GM12874 (cell line): Measurements from ENCODE around the gene ZNF408.

ENCODE experiments used
- TF ChIP-seq, protein P1 (sequence below): IDR thresholded peaks from 2 replicates; pipeline ENCODE4 v1.5.1; 2011; ENCODE audit warnings: low read depth, mild to moderate bottlenecking, control low read depth, low read length, moderate library complexity; ENCODE audit not compliant: insufficient read depth

ZNF408 gene

DNA sequence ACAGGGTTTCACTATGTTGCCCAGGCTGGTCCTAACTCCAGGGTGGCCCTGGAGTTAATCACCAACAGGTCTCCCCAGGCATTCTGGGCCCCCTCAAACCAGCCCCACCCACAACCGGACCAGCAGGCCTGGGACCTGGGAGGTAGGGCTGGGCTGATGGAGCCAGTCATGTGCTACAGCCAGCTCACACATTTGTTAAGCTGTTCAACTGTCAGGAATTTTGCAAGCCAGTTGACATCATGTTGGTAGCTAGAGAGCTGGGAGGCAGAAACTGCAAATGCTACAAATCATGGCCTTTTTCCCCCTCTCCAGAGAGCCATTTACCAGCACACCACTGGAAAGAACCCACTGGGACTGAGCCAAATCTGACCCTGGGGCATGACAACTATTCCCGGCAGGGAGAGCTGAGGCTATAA is 7.2 kb upstream of the ZNF408 start:
- TF ChIP-seq, protein P1, sequence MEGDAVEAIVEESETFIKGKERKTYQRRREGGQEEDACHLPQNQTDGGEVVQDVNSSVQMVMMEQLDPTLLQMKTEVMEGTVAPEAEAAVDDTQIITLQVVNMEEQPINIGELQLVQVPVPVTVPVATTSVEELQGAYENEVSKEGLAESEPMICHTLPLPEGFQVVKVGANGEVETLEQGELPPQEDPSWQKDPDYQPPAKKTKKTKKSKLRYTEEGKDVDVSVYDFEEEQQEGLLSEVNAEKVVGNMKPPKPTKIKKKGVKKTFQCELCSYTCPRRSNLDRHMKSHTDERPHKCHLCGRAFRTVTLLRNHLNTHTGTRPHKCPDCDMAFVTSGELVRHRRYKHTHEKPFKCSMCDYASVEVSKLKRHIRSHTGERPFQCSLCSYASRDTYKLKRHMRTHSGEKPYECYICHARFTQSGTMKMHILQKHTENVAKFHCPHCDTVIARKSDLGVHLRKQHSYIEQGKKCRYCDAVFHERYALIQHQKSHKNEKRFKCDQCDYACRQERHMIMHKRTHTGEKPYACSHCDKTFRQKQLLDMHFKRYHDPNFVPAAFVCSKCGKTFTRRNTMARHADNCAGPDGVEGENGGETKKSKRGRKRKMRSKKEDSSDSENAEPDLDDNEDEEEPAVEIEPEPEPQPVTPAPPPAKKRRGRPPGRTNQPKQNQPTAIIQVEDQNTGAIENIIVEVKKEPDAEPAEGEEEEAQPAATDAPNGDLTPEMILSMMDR: no peak

DNA sequence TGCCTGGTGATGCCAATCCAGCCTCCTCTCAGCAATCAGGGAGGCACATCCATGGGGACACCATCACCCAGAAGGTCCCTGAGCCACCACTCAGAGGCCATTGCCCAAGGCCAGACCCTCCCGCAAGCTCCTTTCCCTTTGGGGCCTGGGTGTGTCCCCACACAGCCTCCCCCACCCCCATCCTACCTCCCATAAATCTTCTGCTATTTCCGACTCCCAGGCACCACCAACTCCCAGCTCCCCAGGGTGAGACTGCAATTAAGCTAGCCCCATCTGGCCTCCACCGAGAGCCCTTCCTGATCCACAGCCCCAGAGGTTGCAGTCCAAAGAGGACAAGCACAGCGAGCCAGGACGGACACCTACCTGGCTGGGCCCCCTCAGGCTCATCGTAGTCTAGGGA is 6.8 kb upstream of the ZNF408 start:
- TF ChIP-seq, protein P1: no peak

DNA sequence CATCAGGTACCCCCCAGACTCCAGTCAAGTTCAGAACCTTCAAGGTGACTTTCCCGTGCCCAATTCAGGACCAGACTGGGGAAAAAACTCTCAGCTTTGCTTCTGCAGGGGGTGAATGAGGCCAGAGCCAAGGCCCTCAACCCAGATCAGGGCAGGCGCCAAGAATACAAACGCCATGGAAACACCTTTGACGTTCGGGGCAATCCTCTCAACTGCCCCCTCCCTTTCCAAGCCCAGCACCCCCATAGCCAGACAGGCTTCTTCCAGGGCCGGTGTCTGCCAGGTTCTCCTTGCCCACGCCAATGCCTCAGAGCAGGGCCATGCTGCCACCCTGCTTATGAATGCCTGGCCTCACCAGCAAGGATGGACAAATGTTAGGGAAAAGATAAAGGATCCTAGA is 6.2 kb upstream of the ZNF408 start:
- TF ChIP-seq, protein P1: no peak

DNA sequence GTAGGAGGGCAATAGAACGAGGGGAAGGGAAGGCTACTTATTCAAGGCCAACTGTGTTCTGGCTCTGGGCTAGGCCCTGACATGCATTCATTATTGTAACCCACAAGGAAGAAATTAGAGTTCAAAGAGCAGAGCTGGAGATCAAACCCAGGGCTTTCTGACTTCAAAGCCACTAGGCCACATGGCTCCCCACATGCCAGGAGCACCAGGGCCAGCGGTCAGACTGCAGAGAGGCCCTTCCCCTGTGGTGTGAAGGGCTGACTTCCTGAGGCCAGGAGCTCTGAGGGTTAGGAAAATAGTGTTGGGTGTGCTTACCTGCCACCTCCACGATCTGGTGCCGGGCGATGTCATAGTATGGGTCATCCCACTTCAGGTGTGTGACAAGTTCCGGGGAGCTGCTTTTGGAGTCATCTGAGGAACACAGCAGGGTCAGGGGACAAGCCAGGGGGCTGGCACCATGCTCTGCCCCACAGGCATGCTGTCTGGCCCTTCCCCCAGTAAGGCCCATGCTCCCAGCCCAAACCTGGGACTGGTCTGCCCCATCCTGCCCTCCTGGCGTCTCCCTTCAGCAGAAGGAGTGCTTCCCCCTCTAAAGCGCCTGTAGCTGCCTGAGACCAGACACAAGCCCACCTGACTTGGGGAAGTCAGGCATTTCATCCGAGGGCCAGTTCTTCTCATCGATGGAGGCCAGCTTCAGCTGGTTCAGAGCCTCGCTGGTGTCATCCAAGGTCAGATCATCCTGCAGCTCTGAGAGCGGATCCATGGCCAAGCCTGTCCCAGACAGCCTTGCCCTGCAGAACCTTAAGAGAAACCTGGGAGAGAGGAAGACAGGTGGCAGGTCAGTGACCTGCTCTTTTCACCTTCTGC is 5.3 kb upstream of the ZNF408 start:
- TF ChIP-seq, protein P1: no peak

DNA sequence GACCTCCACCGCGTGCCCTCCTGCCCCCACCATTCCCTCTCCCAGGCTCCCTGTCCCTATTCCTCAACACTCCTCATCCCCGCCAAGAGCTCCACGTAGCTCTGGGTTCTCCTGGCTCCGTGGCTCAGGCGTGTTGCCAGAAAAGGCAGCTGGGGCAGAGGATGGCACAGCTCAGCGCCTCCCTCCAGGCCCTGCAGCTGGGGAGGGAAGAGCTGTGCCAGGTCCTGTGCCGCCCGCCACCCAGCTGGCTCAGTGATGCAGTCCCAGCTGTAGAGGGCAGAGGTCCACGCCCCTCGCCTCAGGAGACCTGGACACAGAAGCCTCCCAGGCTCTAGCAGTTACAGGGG is 4.6 kb upstream of the ZNF408 start:
- TF ChIP-seq, protein P1: no peak

DNA sequence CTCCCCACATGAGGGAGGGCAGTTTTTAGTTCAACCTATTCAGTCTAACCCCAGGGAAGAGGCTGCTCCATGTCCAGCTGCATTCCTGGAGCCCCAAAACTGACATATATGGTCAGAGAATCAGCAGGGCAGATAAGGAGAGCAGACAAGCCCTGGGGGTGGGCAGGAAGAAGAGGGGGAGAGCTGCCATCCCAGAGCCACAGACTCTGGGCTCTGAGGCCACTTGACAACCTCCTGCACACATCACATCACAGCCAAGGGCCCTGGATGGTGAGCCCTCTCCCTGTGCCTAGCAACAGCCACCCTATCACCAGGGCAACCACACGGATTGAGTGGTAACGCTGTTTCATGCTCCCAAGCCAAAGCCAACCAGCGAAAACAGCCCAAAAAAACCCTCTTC is 3.5 kb upstream of the ZNF408 start:
- TF ChIP-seq, protein P1: no peak

DNA sequence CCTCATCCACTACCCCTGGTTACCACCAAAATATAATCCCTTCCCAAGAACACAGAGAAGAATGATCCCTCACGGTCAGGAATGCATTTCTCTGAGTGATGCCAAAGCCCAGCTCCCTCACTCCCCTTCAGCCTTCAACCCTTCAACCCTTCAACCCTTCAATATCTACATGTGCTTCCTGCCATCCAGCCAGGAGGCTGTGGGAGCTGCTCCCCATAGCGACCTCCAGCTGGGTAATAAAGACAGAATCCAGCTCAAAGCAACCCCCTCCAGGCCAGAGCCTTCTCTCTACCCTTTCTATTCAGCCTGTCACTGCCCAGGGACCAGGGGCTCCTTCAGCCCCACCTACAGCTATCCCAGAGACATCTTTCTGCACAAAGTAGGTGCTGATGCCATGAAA is 3.1 kb upstream of the ZNF408 start:
- TF ChIP-seq, protein P1: no peak
